Erythroblast (primary cell): Measurements from ENCODE around the gene DCP1A.
"Not testable (repeated sequence)": the region's sequence is repeated elsewhere in the genome, so short reads cannot be mapped to it uniquely, and the experiment has no call there.

Source experiments
- DNase-seq, 2 experiments: peaks; one replicate each; lab custom pipeline; 2025; lab: John Stamatoyannopoulos, UW
- GATA1 ChIP-seq: IDR thresholded peaks from 2 replicates; pipeline ENCODE4 v1.6.1; 2011; ENCODE audit warnings: low read depth, mild to moderate bottlenecking, control low read depth, low read length, moderate library complexity
- POLR2A ChIP-seq: IDR thresholded peaks from 2 replicates; pipeline ENCODE4 v1.6.1; 2011; ENCODE audit warnings: mild to moderate bottlenecking, low read length

DCP1A gene

DNA sequence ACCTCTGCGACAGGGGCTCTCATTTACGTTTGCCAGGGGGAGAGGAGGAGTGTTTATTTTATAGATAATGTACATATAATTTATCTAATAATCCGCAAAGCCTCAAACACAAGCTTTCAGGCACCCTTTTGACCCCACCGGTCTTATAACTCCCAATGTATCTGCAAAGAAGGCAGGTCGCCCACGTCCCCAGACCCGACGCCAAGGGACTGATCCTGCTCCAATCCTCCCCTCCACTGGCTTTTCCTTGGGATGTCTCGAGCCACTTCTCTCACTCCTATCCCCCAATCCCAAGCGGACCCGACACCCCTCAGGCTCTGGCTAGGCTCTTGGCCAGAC, 452 bp downstream of the DCP1A start:
- DNase-seq = peak in 1 of 2 experiments; percentile 78
- TF ChIP-seq POLR2A = no peak
- TF ChIP-seq GATA1 = no peak

- DNase-seq = peak; percentile 56 to 72
Measured at GRCh38 chr3:53346514-53346913, 829 bp downstream of the DCP1A start.

DNA sequence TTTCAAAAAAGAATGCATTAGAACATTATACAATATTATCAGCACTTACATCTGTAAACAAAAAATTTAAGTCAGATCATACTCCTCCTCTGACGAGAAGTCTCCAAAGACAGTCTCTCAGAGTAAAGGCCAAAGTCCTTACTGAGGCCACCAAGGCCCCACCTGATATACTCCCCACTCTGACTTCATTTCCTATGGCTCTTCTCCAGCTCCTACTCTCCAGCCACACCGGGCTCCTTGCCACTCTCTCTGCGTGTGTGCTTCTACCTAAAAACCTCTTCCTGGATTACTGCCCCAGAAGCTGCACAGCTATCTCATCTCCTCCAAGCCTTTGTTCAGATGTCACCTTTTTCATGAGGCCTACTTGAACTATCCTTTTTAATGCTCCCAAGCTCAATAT, 5.0 kb downstream of the DCP1A start:
- DNase-seq = peak in 1 of 2 experiments; percentile 20
- TF ChIP-seq GATA1 = no peak
- TF ChIP-seq POLR2A = no peak

More at GRCh38 chr3:53346514-53346913, 829 bp downstream of the DCP1A start:
- TF ChIP-seq GATA1 (no peak), POLR2A (no peak)

DNA sequence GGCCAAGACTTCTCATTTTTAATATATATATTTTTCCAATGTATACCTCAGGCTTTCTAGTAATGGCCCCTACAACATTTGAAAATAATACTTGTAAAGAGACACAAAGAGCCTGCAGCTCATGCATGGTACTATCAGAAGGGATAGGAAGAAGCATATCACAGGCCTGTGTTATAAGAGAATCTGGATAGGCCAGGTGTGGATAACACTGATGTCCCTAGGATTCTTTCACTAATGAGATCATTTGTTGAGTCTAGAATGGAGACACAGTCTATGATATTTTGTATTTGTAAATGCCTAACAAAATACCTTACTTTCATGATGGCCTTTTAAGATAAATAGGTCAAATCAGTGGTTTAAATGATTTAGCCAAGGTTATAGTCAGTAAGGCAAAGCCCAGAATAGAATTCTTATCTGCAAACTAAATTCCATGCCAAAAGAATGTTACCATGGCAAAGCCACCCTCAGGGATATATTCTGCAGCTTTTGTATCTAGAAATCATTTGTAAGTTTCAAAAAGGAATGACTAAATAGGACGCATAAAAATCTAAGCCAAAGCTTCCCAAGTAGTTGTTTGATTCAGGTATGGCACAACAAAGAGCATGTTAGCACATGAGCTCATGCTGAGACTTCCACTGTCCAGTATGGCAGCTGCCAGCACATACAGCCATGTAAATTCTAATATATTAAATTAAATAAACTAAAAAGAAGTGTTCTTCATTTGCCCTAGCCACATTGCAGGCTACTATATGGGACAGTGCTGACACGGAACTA, 10.0 kb downstream of the DCP1A start:
- no peak for TF ChIP-seq GATA1
- TF ChIP-seq POLR2A = no peak
- no peak for DNase-seq

GRCh38 chr3:53334742-53335141, 12.6 kb downstream of the DCP1A start:
- DNase-seq = no peak
- TF ChIP-seq GATA1 = no peak
- no peak for TF ChIP-seq POLR2A

- DNase-seq = no peak
- TF ChIP-seq GATA1 (no peak), POLR2A (no peak)
Measured at GRCh38 chr3:53331871-53332270, 15.5 kb downstream of the DCP1A start.

GRCh38 chr3:53329897-53330296, 17.4 kb downstream of the DCP1A start:
- no peak for DNase-seq
- TF ChIP-seq POLR2A = no peak
- no peak for TF ChIP-seq GATA1

- no peak for TF ChIP-seq POLR2A
- TF ChIP-seq GATA1 = peak; percentile 28
- peak; percentile 63 to 81 for DNase-seq
Measured at GRCh38 chr3:53328746-53329145, 18.6 kb downstream of the DCP1A start.

DNA sequence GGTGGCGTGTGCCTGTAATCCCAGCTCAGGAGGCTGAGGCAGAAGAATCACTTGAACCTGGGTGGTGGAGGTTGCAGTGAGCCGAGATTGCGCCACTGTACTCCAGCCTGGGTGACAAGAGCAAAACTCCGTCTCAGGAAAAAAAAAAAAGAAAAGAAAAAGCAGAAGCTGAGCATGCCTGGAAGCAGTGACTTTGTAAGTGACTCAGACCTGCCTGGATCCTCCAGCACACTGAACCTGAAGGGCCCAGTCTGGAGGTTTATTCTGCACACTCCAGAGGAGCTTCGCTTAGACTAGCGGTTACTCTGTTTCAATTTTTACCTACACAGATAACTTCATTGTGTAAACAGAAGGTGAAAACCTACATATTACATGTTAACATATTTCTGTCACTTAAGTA, 19.4 kb downstream of the DCP1A start:
- not testable (repeated sequence) for DNase-seq

GRCh38 chr3:53324105-53324504, 23.2 kb downstream of the DCP1A start:
- peak; percentile 11 to 12 for DNase-seq
- TF ChIP-seq GATA1 (no peak), POLR2A (no peak)

GRCh38 chr3:53320697-53321096, 26.6 kb downstream of the DCP1A start:
- no peak for TF ChIP-seq GATA1
- TF ChIP-seq POLR2A = no peak
- DNase-seq = no peak

- no peak for DNase-seq
Measured at GRCh38 chr3:53318522-53318921, 28.8 kb downstream of the DCP1A start.

DNA sequence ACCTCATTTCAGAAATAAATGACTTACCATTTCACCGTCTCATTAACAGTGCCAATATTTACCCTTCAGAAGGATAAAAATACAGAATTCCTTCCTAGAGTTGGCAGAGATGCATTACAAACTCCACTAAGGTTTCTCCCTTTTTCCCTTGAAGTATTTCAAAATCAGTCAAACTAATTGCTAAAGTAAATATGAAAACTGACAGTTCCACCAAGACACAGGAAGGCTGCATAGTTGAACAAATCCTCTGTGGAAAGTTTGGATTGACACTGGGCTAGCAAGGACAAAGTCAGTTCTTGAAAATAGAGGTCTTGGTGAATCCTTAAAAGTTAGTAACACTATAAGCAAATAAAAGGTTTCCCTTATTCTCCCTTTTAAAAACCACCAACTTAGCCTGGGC, 34.5 kb downstream of the DCP1A start:
- DNase-seq = no peak
- TF ChIP-seq GATA1 (no peak), POLR2A (no peak)

More at GRCh38 chr3:53318522-53318921, 28.8 kb downstream of the DCP1A start:
- no peak for TF ChIP-seq GATA1
- TF ChIP-seq POLR2A = no peak

DNA sequence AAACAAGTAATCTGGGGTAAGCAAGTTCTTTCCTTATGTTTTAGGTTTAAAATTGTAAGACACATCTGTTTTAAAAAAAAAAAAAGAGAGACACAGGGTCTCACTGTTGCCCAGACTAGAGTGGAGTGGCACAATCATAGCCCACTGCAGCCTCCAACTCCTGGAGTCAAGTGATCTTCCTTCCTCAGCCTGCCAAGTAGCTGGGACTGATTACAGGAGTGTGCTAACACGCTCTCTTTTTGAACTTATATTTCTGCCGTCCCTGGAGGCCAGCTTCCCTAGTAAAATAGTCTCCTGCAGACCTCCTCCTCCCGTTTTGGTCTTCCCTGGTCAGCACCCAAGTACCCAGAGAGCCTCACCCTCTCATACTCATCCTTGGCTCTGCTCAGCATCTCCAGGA, 35.5 kb downstream of the DCP1A start:
- no peak for TF ChIP-seq POLR2A
- no peak for TF ChIP-seq GATA1
- no peak for DNase-seq

DNA sequence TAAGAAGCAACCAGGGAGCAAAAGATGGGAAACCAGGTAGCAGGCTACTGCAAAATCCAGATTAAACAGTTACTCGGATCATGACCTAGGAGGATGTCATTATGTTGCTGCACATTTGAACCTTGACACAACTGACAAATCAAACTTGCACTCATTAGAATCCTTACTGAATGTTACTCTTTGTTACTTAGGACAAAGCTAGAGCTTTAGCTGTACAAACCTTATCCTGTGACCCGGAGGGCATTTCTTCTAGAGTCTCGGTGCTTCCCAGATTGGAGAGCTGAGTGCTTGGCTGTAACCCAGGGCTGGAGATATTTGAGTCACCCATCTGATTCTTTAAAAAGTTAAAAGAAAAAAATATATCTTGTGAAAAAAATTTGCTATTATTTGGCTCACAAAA, 43.4 kb downstream of the DCP1A start:
- no peak for TF ChIP-seq POLR2A
- TF ChIP-seq GATA1 = no peak
- DNase-seq = no peak

GRCh38 chr3:53303549-53303948, 43.8 kb downstream of the DCP1A start:
- no peak for DNase-seq
- TF ChIP-seq GATA1 = no peak
- no peak for TF ChIP-seq POLR2A
